GM19193 (cell line): ENCODE results near the gene TMEM132A.

Source experiments
- POLR2A ChIP-seq: IDR thresholded peaks from 4 replicates; pipeline ENCODE4 v1.6.1; 2011; ENCODE audit not compliant: insufficient read depth, insufficient read length; ENCODE audit errors: extremely low read depth

Gene TMEM132A

DNA sequence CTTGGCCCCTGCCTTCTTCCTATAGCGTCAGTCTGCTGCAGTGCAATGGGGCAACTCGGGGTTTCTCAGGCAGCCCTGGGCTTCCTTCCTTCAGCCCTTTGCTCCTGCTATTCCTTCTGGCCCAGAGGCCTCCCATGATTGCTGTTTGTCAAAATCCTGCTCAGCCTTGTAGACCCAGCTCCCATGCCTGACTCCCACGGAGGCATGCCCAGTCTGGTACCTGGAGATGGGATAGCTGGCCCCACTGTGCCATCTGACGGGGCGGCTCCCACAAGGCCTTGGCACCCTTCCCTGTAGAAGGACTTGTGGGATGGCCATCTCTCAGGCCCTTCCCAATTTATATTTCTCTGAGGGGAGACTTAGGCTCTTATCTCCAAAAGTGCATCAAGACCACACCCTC, 46.6 kb downstream of the TMEM132A start:
- no peak for TF ChIP-seq POLR2A

DNA sequence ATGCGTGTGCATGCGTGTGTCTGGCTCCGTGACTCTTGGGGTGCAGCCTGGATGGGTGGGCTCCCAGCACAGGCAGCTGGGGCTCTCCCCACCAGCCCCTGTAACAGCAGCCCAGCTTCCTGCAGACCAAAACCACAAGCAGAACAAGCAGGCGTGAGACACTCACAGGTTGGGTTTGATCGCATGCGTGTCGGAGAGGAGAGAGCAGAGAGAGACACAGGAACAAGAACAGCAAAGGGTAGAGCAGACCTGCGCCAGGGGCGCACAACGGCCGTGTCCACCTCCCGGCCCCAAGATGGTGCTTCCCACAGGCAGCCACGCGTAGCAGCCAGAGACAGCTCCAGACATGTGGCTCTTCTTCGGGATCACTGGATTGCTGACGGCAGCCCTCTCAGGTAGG, 47.3 kb downstream of the TMEM132A start, which contains the start of gene CD6:
Gene CD6 (plus strand): TSS at position 161 of the 400 bp plus-strand sequence. CDS start 186 bp downstream, at position 347.
- no peak for TF ChIP-seq POLR2A

DNA sequence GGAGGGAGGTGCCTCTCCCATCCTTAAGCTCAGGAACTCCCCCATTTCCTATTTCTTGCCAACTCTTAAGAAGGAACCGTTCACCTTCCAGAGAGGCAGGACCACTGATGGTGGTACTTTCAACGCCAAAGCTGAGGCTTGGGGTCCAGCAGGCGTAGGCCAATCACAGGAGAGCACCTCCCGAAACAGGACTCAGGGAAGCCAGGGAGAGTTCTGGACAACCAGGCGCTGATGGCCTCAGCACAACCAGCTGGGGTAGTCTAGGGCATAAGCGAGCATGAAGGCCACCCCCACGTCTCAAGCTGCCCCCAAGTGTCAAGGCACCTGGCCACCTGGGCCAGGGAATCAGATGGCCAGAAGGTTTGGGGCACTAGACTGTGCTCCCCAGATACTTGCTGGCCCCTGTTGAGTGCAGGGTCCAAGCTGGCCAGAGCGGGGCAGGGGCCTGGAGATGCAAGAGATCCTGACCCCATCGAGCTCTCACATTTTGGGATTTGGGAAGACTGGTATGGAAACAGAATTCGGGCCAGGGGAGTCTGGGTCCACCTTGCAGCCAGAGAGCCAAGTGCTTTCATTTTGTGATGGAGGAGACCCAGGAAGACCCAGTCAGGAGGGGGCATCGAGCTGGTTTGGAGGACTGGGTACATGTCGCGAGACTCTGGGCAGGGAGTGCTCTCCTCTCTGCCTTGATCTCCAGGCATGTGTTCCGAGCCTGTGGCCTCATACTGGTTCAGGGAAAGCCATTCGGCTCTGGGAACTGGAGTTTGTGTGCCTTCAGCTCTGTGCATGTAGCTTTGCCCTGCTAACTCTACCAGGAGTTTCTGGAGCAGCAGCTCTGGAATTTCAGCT, 48.1 kb downstream of the TMEM132A start:
- no peak for TF ChIP-seq POLR2A

DNA sequence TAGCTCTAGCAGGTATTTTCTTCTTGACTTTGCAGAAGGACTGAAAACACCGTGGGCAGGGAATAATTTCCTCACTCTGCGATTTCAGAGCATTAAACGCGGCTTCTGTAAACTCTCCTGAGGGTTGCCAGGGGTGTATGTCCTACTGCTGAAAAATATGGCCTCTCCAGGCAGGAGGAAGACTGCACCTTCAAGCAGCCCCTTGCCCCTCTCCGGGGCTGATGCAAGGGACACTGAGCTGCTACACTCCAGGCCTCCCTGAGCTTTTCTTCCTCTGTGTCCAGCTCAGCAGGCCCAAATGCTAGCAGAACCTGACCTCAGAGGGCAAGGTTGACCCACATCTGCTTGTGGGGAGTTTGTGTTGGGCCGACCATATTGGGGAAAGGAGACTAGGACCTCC, 49.4 kb downstream of the TMEM132A start:
- no peak for TF ChIP-seq POLR2A

DNA sequence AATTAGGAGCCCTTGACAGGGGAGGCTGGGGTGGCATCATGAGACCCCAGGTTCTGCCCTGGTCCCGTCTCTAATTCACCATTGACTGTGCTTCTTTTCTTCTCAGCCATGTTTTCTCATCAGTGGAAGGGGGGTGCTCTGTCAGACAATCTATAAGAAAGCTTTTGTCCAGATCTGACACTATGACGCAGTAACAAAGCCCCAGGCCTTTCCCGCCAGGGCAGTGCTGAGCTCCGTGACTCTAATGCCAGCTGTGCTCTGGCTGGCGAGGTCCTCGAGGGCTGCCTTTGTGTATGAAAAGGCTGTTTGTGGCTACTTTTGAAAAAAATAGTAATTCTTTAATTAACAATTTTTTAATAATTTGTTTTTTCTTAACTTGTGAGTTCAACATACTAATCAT, 50.5 kb downstream of the TMEM132A start:
- no peak for TF ChIP-seq POLR2A

DNA sequence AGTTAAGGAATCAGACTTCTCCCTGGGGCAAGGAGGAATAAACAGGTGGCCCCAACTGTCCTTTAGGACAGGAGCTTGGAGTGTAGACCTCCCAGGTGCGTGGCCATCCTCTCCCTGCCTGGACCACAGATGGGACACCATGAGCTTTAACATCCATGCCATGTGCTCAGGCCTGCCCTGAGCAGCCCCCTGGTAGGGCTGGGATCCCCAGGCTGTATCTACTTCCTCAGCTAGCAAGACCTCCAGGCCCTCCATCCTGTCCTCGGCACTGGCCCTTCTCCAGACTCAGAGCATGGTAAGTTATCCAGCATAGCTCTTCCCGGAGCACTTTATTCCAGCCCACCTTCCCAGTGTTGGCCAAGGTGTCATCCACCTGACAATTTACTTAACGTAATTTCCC, 53.0 kb downstream of the TMEM132A start:
- no peak for TF ChIP-seq POLR2A

DNA sequence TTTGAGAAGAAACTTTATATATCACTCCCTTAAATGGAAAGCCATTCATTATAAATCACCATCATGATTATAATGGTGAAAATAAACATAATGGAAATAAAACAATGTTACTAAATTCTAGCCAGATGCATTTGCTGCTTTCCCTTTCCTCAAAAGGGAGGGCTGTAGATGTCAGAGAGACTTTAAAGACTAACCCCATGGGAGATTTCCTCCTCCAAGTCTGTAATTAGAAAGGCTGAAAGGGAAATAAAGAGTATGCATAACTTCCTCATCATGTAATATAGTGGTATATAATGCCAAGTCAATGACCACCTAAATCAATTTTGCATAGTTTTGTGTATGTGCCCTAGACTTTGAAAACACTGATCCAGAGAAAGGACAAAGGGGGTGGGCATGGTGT, 53.6 kb downstream of the TMEM132A start:
- TF ChIP-seq POLR2A, result no peak

DNA sequence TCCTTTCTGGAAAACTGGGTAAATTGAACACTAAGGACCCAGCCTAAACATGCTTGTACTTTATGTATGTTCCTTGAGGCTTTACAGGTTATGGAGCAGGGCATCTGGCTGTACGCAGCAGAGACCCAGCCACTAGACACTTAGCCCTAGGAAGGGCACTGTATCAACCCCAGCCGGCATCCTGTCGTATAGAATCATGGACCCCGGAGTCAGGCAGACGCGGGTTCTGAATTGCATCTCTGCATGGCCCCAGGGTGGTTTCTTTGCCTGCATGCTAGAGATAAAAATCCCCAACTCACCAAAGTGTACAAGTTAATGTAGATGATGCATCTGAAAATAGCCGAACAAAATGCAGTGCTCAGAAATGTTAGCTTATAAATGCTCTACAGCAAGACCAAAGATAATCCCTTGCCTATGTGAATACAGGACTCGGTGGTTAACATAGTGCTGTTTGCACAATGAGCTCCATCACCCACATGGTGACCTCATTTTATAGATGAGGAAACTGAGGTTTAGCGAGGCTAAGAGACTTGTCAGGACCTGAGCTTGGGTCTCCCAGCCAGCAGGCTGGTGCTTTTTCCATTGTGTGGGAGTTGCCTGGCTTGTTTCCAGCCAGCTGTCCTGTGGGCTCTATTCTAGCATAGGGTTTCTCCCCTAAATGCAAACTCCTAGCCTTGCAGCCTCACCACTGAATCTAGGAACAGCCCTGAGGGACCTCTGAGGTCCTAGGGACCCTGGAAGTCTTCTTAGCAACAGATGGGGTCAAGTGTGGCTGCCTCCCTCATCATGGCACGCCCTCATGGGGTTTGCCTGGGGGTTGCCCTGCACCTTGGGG, 54.5 kb downstream of the TMEM132A start:
- TF ChIP-seq POLR2A, result no peak

DNA sequence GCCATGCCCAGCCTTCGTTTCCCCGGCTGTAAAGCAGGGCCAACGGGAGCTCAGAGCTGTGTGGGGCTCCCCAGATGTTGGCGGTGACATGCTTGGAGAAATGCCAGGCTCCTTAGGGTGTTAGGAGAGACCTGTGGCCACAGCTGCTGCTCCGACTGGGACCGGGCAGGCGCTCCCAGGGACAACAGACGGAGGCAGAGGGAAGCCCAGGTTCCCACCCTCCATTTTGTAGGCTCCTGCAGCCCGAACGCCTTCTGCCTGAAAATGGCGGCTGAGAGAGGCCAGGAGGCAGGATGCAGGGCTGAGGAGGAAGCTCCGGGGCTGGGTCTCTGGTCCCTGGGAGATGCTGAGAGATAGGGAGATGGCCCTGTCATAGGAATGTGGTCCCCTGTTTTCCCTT, 57.3 kb downstream of the TMEM132A start:
- no peak for TF ChIP-seq POLR2A

DNA sequence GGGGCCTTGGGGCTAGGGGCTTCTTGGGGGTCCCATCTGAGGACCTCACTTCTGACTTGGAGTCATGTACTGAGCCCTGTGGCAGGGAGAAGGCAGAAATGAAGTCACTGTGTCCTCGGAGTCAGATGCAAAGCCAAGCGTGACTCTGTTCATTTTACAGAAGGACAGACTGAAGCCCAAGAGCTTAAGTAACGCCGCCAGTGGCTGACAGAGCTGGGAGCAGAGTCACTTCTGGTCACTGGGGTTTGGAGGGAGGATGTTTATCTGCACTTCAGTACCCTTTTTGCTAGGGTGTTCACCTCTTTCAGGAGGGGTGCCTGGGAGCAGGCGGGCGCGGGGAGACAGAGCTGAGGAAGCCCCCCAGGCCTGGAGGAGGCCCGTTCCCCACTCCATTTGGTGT, 57.9 kb downstream of the TMEM132A start:
- TF ChIP-seq POLR2A, result no peak

DNA sequence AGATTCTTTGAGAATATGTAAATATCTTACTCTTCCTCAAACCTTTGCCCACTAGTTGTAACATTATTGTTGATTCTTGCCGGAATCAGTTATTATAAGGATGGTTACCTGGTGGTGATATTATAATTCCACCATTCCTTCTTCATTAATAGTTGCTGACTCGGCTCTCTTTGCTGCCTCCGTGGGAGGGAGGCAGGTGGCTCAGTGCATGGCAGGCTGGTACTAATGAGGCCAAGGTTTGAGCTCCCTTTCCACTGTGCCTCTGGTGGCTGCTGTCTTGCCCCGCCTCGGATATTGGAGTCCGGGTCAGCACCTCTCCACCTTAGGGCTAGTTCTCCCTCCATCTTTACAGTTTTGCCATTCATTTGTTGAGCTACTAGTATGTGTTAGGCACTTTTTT, 59.9 kb downstream of the TMEM132A start:
- no peak for TF ChIP-seq POLR2A

DNA sequence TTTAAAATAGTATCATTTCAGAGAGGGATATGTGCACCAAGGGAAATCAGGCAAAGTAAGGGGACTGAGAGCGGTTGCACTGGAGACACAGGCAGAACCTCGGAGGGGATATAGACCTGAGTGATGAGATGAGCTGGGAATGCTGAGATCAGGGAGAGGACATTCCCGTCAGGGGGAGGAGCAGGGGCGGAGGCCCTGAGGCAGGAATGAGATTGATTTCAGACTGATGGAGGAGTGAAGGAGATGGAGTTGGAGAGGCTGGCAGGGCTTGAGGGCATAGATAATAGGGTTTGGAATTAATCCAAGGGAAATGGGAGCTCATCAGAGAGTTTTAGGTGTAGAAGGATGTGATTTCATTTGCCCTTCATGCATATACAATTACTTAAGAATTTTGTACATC, 60.4 kb downstream of the TMEM132A start:
- TF ChIP-seq POLR2A, result no peak

DNA sequence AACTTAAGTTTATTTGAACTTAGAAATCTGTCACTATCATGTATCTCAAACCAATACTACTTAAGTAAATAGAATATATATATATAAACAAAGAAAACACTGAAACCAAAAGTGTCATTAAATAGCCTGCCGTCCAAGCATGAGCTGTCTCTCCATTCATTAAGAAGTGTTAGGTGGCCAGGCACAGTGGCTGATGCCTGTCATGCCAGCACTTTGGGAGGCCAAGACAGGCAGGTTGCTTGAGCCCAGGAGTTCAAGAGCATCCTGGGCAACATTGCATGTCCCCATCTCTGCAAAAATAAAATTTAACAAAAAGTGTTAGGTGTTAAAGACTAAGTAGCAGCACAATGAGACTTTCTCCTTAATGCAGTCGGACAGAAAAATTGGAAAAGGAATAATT, 61.2 kb downstream of the TMEM132A start:
- TF ChIP-seq POLR2A, result no peak

DNA sequence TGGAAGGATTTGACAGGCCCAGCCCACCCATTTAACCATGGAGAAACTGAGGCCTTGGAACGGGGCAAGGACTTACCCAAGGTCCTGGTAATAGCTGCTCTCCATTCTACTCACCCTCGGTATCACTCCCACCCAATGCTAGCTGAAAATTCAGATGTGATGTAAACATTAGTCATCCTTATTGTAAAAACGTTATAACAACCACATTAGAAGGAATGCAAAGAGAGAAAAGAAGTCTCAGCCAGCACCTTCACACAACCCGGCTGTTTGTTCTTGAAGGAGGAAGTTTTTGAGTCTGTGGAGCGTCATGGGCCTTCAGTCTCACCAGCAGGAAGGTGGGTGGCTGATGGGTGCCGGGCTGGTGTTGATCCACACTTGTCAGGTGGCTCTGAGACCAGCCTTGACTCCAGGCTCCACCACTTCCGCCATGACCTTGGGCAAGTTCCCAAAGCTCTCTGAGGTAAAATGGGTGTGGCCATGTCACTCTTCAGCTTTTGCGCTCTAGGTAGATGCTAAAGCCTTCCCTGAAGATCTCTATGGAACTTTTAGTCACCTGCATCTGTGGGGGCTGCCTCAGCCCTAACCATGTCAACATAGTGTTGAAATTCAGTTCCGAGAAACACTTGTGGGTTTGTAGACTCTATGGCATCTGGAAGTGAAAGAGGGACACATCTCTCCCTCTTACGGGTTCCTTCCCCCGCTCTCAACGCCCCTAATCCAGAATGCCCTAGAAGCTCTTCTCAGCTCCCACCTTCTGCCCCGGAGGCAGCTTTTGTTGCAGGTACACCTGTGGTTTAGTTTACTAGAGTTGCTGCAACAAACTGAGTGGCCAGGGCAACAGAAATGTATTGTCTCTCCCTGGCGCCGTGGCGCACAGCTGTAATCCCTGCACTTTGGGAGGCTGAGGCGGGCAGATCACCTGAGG, 62.0 kb downstream of the TMEM132A start:
- TF ChIP-seq POLR2A, result no peak
